Midbrain (tissue), 1 donor: Measurements from ENCODE around the gene PKIG.

Experiments
- DNase-seq: peaks from one replicate; lab custom pipeline; 2025; lab: John Stamatoyannopoulos, UW

PKIG gene

DNA sequence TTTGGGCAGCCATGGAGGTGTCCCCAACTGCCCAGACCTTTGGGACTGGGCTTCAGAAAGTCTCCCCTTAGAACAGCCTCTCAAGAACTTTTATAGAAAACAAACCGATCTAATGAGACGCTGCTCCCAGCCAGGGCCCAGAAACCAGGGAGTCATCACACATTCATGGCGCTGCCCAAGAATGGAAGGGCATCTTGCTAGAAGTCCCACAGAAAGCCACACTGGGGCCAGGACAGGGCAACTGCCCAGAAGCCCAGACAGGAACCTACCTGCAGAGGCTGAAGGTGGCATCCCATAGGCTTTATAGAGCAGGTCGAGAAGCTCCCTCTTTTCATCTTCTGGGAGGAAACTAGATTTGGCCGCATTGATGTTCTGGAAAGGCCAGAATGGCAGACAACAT is 37.7 kb downstream of the PKIG start:
- no peak for DNase-seq

DNA sequence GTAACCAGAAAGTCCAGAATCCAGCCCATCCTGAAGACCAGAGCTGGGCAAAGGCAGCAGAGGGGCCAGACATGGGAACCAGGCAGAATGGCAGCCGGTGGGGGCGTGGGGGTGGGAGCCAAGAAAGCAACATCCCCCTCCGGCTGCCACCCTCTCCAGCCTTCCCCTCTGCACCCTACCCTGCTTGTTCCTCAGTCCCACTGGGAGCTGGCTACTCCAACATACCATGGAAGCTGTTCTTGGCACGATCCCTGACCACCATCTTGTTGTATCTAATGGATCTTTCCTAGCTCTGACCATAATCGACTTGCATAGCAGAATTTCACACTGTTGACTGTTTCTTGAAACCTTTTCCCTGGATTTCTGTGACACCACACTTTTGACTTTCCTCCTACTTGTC is 38.9 kb downstream of the PKIG start:
- no peak for DNase-seq

DNA sequence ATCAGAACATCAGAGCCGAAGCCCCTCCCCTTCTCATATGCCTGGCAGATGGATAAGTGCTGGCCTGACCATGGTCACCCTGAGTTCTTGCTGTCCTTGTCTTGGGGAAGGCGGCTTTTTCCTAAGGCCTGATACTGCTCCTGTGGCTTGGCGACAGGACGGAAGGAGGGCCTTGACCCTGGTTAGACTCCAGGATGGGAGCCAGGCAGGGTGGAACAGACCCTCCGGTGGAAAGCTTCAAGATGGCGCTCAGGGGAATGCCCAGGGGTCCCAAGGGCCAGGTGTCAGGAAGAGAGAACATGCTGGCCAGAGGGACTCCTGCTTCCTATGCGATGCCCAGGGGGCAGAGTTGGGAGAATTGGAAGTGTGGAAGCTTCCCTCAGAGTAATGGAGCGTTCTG is 39.6 kb downstream of the PKIG start:
- DNase-seq, result no peak

DNA sequence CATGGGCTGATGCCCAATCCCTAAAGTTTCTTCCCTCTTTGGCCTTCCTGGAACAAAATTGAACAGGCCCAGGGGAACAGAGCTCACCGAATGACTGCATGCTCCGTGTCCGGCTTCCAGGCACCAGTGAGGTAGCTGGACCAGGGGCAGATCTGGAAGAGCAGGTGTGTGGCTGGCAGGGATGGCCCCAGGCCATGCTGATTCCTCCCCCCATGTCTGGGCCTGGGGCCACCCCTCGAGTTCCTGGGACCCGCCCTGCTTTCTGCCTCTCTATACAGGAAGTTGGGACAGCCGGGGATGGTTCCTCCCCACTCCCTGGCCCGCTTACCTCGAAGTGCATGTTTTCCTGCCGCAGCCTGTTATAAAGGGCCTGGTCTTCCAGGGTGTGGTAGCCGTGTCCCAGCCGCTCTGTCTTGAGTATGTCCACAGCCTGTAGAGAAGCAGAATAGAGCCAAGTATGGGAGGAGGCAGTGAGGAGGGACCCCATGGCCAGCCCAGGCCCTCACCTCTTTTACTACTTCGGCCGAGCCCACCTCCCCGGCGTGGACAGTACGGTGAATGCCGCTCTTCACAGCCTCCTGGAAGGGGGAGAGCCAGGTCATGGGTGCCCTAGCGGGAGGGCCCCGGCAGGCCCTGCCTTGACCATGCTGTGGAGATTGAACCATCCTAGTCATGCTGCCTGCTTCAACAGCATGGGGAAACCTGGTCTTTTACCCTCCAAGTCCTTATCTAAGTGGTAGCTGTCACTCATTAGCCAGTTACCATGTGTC is 40.3 kb downstream of the PKIG start:
- no peak for DNase-seq

DNA sequence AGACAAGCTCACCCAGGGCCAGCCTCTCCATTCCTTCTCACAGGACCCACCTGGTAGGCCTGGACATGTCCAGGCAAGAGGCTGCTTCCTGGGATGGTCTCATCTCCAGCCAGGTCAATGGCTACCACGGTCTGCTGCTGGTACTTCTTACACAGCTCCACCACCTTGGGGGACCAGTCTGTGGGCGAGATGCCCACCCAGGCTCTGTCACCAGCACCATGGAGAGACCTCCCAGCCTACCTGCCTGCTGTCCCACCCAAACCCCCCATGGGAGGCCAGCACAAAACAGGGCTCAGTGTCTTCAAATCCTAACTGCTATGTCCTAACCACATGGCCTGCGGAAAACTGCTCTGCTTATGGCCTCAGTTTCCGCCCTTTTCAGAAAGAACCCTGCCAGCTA is 41.8 kb downstream of the PKIG start:
- DNase-seq, result no peak

DNA sequence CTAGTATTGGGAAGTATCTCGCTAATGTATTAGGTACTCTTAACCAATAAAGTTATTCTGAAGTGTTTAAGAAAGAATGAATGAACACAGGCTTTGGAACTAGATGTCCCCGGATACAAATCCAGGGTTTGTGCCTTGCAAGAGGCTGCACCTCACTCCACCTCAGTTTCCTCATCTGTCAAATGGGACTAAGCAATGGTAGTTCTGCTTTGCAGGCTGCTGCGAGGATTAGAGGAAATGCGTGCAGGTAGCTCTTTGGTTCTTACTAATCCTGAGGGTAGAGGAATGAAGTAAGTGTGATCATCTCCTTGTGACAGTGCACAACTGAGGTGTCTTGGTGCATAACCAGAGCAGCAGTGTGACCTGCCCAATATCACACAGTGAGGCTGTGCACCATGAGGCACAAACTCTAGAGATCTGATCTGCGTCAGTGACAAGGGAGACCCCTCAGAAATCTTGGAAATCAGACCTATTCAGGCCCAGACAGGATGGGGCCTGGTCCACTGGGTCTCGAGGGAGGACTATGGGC is 42.4 kb downstream of the PKIG start:
- no peak for DNase-seq

DNA sequence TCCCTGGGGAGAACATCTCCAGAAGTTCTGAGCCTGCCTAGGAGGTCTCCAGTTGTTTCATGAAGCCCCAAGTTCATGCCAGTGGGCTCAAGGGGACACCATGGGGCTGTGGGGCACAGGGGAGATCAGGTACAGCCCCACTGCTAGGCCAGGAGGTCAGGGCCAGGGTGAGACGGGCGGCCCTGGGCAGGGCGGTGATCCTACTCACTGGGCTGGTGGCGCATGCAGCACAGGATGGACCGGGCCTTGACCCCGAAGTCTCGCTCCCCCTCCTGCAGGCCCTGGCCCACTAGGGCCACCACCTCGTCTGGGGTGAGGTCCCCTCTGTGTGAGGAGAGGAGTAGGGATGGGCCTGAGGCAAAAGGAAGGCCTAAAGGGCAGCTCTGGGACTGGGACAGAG is 43.0 kb downstream of the PKIG start:
- no peak for DNase-seq

DNA sequence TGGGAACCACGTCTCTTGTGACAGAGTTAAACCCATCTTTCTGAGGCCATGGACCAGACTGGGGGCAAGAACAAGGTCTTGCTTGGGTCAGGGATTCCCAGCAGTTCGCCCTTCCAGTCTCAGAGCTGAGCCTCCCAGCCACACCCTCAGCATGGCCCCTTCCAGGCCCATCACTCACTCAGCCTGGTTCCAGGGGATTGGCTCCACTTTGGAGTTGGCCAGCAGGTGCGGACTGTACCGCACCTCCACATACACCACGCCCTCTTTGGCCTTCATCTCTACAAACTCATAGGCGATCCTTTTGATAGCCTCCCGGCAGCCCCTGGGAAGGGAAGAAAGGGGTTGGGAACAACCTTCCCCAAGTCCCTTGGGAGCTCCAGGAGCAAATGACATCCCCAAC is 43.9 kb downstream of the PKIG start:
- no peak for DNase-seq

DNA sequence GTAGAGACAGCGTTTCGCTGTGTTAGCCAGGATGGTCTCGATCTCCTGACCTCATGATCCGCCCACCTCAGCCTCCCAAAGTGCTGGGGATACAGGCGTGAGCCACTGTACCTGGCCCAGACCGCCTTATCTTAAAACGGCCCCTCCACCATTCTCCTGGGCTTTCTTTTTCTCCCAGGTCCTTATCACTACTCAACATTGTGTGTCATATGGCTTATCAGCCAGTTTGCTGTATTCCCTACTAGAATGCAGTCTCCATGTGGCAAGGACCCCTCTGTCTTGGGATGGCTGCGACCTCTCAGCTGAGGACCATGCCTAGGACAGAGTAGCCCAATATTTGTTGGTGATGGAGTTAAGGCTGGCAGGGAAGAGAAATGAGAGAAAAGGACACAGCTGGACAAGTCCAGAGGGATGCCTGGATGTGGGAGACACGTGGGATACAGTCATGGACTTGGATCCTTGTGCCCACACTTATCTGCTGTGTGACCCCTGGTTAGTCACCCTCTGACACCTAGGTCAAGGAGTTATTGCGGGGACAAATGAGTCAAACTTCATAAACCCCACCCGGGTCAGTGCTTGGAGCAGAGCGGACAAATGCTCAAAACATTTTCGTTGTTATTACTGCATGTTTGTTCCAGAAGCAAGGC is 45.1 kb downstream of the PKIG start:
- DNase-seq, result no peak

DNA sequence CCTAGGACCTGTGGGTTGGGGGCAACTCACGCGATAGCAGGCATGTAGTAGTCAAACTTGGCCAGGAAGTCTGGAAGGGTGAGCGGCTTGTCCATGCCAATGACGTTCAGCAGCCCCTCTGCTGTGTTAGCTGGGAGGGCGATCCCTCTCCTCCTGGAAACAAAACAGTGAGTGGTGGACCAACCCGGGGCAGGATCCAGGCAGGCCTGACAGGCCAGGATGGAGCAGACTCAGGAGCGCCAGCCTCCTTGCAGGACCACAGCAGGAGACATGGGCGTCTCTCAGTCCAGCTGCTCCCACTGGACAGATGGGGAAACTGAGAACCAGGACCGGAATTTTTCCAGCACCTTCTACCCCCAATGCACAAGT is 46.6 kb downstream of the PKIG start:
- no peak for DNase-seq

DNA sequence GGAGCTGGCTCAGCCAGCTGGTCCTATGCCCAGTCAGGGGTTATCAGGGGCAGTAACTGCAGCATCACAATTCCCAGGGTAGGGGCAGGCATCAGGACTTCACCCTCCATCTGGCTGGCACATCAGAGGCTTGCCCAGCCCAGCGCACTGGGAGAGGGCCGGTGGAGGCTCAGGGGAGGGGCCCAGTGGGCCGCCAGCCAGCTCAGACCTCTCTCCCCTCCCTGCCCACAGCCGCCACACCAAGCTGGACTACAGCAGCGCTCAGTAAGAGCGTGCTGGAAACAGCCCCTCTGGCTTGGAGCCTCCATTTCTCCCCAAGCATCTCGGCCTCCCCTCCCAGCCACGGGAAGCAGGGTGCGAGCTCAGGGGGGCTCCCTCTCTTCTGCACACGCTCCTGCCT is 47.2 kb downstream of the PKIG start:
- no peak for DNase-seq

DNA sequence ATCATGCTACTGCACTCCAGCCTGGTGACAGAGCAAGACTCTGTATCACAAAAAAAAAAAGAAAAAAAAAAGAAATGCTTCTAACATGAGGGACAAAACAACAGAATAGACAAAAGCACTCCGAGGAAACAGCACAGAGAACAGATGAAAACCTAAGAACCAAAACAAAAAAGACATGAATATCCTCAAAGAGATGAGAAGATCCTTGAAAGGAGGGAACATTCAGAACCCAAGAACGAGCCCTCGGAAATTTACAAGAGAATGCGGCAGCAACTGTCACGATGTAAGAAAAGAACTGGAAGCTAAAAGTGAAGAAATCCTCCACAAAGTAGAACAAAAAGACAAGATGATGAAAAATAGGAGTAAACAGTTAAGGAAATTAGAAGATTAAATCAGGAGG is 47.9 kb downstream of the PKIG start:
- no peak for DNase-seq

DNA sequence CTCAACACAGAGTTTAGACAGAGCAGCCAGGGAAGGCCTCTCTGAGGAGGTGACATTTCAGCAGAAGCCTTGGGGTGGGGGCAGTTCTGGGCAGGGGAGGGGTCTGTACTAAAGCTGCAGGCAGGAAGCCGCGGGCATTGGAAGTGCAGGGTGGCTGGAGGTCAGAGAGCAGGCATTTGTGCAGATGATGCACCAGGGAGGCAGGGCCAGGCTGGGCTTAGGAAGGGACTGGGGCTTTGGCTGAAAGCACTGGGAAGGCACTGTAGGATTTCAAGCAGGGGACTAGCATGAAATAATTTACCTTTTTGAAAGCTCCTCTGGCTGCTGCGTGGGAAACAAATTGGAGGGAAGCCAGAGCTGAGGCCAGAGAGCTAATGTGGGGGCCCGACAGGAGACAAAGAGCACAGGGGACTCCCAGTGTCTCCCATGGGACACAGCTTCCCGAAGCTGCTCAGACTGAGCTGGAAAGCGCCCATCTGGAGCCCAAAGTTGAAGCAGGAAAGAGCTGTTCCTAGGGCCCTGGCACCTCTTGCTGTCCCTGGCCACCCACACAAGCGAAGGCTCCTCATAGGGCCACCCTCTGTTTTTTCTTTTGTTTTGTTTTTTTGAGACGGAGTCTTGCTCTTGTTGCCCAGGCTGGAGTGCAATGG is 49.8 kb downstream of the PKIG start:
- DNase-seq, result no peak

DNA sequence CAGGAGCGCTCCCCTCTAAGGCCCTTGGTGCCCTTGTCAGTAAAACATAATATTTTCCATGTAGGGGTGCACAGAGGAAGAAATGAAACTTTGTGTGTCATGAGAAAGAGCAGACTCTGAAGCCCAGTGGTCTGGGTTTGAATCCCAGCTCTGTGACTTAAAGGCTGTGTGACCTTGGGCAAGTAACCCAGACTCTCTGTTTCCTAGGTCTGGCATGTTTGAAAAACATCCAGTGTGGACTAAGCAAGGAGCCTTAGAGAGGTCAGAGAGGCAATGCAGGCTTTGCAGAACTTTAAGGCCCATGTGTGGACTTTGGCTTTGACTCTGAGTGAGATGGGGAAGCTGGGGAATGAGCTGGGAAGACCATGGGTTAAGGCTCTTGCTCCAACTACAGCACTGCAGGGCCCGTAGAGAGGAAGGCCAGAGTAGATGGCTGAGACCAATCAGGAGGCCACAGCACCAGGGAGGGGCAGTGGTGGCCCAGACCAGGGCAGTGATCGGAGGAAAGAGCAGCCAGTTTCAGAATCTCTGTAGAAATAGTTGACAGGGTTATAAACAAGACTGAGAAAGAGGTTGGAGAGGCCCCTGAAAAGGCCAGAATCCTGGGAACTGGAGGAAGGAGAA is 50.9 kb downstream of the PKIG start:
- no peak for DNase-seq

DNA sequence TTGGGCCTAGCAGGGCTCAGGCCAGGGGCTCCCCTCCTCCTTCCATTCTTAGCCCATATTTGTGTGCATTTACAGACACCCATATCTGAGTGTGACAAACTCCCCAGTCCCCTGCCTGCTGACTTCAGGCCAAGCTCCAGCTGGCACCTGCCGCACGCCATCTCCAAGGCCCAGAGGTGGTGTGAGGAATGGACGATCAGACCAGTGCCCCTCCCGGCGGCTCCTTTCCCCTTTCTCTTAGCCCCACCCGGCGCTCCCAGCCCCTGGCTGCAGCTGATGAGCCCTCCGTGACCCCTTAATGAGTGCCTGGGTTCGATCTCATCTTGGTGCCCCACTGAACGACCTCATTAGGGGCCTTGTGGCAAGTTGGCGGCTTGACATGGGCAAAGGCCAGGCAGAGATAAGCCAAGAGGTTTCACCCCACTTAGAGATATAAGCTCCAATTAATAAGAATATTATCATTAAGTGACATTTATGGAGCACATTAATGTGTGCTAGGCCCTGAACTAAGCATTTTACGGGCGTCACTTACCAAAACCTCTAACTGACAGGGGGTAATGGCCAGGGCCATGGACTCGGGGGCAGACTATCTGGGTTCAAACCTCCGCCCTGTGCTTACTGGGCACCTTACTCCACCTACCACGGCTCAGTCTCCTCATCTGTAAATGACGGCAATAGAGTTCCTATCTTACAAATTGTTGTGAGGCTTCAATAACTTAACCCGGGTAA is 51.7 kb downstream of the PKIG start:
- DNase-seq, result no peak

DNA sequence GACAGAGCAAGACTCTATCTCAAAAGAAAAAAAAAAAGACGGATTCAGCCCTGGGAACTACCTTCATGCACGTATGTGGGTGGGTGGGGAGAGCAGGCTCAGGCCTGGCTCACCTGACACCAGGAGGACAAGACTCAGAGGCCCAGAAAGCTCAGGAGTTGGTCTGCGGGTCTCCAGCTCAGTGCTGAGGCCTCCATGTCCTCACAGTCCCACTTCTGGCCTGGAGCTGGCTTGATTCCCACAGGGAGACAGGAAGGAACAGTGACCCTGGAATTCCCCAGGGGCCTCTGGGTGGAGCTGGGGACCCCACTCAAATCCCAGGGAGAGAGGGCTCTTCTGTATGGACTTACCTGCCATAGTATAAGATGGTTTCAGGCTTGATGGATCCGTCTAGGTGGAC is 53.5 kb downstream of the PKIG start:
- no peak for DNase-seq

DNA sequence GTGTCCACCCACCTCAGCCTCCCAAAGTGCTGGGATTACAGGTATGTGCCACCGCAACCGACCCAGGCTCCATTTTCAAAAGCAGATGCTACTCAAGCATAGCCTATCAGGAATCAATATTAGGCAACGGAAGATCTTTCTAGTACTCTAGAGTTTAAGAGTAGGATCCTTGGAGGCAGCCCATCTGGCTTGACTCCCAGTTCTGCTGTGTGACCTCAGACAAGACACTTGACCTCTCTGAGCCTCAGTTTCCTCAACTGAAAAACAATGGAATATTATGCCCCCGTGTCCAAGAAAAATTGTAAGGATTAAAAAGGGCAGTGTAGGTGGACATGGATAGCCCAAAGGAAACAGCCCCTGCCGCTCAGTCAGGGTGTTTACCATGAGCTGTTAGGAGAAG is 54.7 kb downstream of the PKIG start:
- DNase-seq, result no peak

DNA sequence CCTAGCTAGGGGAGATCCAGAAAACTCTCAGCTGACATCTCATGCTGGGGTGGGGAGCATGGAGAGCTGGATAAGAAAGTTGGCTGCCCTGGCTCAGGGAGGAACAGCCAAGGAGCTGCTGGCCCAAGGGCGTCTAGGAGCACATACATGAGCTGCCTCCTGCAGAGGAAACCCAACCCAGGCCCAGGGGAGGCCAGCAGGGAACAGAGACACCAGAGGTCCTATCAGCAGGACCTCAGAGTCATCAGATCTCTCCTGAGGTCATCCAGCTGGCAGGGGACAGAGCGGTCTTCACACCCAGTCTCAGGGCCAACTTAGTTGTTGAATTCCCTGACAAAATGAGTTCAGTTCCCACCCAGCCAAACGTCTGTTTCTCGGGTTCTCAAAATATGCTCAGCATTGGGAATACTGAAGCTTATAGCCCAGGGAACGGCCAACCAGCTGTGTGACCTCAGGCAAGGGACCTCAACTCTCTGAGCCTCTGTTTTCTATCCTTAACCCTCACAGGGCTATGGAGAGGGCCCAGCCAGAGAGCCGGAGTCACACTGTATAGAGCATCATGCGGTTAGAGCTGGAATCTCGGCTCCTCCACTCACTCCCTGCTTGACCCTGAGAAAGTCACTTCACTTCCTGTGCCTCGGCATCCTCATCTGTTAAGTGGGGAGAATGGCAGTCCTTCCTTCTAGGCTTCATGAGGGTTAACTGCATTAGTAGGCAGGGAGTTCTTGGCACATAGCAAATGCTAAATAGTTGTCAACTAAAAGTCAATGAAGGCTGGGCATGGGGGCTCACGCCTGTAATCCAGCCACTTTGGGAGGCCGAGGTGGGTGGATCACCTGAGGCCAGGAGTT is 55.4 kb downstream of the PKIG start:
- no peak for DNase-seq

DNA sequence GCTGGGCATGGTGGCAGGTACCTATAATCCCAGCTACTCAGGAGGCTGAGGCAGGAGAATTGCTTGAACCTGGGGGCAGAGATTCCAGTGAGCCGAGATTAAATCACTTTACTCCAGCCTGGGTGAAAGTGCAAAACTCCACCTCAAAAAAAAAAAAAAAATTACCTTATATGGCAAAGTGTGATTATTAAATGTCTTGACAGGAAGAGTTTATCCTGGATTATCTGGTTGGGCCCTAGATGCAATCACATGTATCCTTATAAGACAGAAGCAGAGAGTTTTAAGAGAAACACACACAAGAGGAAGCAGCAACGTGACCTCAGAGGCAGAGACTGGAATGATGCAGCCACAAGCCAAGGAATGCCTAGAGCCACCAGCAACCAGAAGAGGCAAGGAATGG is 58.1 kb downstream of the PKIG start:
- no peak for DNase-seq

DNA sequence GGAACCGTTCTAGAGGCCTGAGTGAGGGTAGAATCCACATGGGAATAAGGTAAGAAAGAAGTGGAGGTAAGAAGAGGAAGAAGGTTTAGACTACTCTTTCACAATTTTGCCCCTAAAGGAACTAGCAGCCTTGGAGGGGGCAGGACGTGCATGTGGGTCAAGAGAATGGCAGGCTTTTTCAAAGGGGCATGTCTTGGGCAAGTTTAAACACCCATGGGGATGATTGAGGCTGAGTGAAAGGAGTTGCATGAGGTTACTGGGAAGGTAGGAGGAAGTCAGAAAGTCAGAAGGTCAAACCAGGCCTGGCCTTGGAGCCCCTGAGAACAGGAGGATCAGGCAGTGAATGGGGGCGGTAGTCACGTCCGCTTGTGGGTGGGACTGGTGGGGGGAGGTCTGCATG is 58.9 kb downstream of the PKIG start:
- no peak for DNase-seq
